HepG2 (cell line): ENCODE data around the gene ATG16L2.

ENCODE experiments used
- BRCA1 ChIP-seq: sonication (generic); formaldehyde crosslinking; IDR thresholded peaks from 2 replicates; pipeline ENCODE4 v1.4.0; 2020; ENCODE audit warnings: missing genetic modification reagents
- EP300 ChIP-seq, 3 experiments: sonication (generic) in 1 of 3; formaldehyde crosslinking in 1 of 3; IDR thresholded peaks; 2 replicates each; pipeline versions ENCODE4 v1.5.1 to v1.6.1; 2011 to 2020; ENCODE audit warnings: low read depth in 2 of 3, low read length in 2 of 3, borderline replicate concordance in 1 of 3, improper control_type of control experiment in 1 of 3, mild to moderate bottlenecking in 1 of 3, missing genetic modification reagents in 1 of 3, moderate library complexity in 1 of 3
- HOXA7 ChIP-seq: sonication (generic); formaldehyde crosslinking; IDR thresholded peaks from 2 replicates; pipeline ENCODE4 v1.8.1; 2022; ENCODE audit warnings: mild to moderate bottlenecking, missing genetic modification reagents, moderate library complexity
- LCORL ChIP-seq, 2 experiments: fragments of 450-650 bp in 1 of 2; sonication (generic) in 1 of 2; formaldehyde crosslinking in 1 of 2; IDR thresholded peaks; 2 replicates each; pipeline versions ENCODE4 v1.5.0 to v1.6.1; 2017 to 2020; ENCODE audit warnings: antibody characterized with exemption in 1 of 2, missing genetic modification reagents in 1 of 2
- MAX ChIP-seq: IDR thresholded peaks from 2 replicates; pipeline ENCODE4 v1.6.1; 2012; ENCODE audit warnings: inconsistent platforms
- RAD21 ChIP-seq: fragments of 450-650 bp; formaldehyde crosslinking; IDR thresholded peaks from 2 replicates; pipeline ENCODE4 v1.5.0; 2020; ENCODE audit warnings: mild to moderate bottlenecking
- RAD51 ChIP-seq: fragments of 450-650 bp; IDR thresholded peaks from 2 replicates; pipeline ENCODE4 v1.6.1; 2016; ENCODE audit warnings: borderline replicate concordance
- SRSF9 ChIP-seq: fragments of 200-400 bp; formaldehyde crosslinking; IDR thresholded peaks from 2 replicates; pipeline ENCODE4 v1.6.1; 2018; ENCODE audit warnings: borderline replicate concordance, mild to moderate bottlenecking, low read depth, low read length; ENCODE audit not compliant: insufficient read depth, poor library complexity, severe bottlenecking
- ZNF20 ChIP-seq: sonication (generic); formaldehyde crosslinking; IDR thresholded peaks from 2 replicates; pipeline ENCODE4 v1.4.0; 2020; ENCODE audit warnings: mild to moderate bottlenecking, moderate library complexity, missing genetic modification reagents
- ZNF274 ChIP-seq: sonication (generic); formaldehyde crosslinking; IDR thresholded peaks from 2 replicates; pipeline ENCODE4 v1.5.1; 2020; ENCODE audit warnings: mild to moderate bottlenecking, missing genetic modification reagents
- ZNF367 ChIP-seq: sonication (generic); formaldehyde crosslinking; IDR thresholded peaks from 2 replicates; pipeline ENCODE4 v1.4.0; 2020; ENCODE audit warnings: missing genetic modification reagents, borderline replicate concordance
- ZNF782 ChIP-seq: sonication (generic); formaldehyde crosslinking; IDR thresholded peaks from 2 replicates; pipeline ENCODE4 v1.4.0; 2020; ENCODE audit warnings: missing genetic modification reagents, mild to moderate bottlenecking, borderline replicate concordance
- TF ChIP-seq, protein P1 (sequence below): sonication (generic); formaldehyde crosslinking; IDR thresholded peaks from 2 replicates; pipeline ENCODE4 v1.5.0; 2020; ENCODE audit warnings: mild to moderate bottlenecking, missing genetic modification reagents, moderate library complexity
- TF ChIP-seq, protein P2 (sequence below): IDR thresholded peaks from 2 replicates; pipeline ENCODE4 v1.6.1; 2016

DNA sequence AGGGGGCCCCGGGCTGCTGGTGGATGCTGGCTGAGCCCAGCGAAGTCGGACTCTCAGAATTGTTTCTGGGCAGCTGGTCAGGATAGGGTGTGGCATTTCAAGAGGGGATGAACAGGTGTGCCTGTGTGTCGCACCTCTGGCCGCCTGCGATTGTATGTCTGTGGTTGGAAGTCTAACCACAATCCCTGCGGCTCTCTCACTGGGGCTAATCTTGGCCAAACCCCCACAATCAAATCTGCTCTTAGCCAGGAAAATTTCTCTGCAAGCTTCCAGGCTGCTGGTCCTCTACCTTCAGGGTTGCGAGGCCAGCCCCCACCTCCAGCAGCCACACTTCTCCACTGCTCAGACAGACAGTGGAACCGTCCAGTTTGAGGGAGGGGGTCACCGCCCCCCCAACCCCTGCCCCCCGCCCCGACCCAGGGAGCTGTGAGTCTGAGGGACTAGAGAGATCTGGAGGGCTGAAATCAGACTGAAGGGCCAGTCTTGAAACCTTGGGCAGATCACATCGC lies 953 bp downstream of the ATG16L2 start:
- no peak for TF ChIP-seq ZNF20
- TF ChIP-seq, protein P1, sequence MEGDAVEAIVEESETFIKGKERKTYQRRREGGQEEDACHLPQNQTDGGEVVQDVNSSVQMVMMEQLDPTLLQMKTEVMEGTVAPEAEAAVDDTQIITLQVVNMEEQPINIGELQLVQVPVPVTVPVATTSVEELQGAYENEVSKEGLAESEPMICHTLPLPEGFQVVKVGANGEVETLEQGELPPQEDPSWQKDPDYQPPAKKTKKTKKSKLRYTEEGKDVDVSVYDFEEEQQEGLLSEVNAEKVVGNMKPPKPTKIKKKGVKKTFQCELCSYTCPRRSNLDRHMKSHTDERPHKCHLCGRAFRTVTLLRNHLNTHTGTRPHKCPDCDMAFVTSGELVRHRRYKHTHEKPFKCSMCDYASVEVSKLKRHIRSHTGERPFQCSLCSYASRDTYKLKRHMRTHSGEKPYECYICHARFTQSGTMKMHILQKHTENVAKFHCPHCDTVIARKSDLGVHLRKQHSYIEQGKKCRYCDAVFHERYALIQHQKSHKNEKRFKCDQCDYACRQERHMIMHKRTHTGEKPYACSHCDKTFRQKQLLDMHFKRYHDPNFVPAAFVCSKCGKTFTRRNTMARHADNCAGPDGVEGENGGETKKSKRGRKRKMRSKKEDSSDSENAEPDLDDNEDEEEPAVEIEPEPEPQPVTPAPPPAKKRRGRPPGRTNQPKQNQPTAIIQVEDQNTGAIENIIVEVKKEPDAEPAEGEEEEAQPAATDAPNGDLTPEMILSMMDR (CRISPR knock-in tag) = no peak
- no peak for TF ChIP-seq ZNF367 (CRISPR knock-in tag)
- TF ChIP-seq RAD21 (CRISPR knock-in tag) = no peak
- no peak for TF ChIP-seq BRCA1
- no peak for TF ChIP-seq RAD51
- TF ChIP-seq EP300 (IDR thresholded peaks at IDR 0.05; ENCODE audit: low read depth in 2 of 2, low read length in 2 of 2) = no peak
- TF ChIP-seq EP300 (CRISPR knock-in tag; IDR thresholded peaks at IDR 0.05; ENCODE audit: borderline replicate concordance) = no peak
- TF ChIP-seq SRSF9 = no peak
- TF ChIP-seq MAX = no peak
- TF ChIP-seq ZNF274 (CRISPR knock-in tag) = no peak
- TF ChIP-seq HOXA7 (CRISPR knock-in tag) = no peak
- no peak for TF ChIP-seq ZNF782 (CRISPR knock-in tag)
- TF ChIP-seq, protein P2, sequence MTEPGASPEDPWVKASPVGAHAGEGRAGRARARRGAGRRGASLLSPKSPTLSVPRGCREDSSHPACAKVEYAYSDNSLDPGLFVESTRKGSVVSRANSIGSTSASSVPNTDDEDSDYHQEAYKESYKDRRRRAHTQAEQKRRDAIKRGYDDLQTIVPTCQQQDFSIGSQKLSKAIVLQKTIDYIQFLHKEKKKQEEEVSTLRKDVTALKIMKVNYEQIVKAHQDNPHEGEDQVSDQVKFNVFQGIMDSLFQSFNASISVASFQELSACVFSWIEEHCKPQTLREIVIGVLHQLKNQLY = no peak
- no peak for TF ChIP-seq LCORL (IDR thresholded peaks at IDR 0.05)
- TF ChIP-seq LCORL (CRISPR knock-in tag; IDR thresholded peaks at IDR 0.05) = no peak
